Measurements from ENCODE around the gene SPRY1.

Gene SPRY1

DNA sequence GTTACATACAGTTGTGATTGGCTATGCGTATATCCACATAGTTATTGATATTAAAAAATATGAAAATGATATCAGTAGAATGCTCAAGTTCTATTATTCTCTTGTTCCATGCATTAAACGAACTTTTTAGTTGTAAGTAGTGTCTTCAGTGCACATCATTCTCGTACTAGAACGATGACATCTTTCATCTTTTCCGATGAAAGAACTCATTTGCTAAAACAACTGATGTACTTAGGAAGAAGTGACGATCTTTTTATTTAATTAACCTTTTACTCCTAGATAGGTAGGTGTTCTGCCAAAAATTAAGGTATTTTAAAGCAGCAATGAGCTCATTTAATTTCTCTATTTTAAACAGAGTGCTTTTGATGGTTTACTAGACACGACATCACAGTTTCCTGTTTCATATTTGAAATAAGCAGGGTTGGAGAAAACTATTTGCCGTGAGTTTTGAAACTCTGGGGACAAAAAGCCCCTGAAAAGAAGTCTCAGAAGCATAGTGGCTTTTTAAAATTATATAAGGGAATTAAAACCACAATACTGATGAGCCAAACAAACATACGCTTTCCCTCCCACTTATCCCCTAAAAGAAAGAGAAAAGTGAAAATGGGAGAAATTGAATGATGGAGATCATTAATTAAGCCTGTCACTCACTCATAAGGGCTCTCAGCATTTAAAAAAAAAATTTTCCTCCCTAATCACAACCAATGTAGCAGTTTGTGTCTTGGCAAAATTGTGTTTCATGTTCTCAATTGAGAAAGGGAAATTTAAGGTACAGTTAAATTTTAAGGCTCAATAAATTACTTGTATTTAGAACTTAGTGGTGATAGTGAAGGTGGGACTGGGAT, 25.6 kb downstream of the SPRY1 start:
- Mint-ChIP-seq H3K27me3 (no peaks in the 10 kb centered on the region), H3K9me3 (no peaks in the 10 kb centered on the region), H3K4me1 (ENCODE audit: low read depth in 2 of 2) (peaks cover 6 to 14% of the 10 kb centered on the region in 2 donors), H3K27ac (peak overlapping the region; percentile 94 to 95), H3K4me3 (peak overlapping the region; percentile 78 to 79), H3K36me3 (ENCODE audit: insufficient read depth) (no peaks in the 10 kb centered on the region)
- ATAC-seq (replicated peaks) (peak; percentile 55), DNase-seq (no peak)

DNA sequence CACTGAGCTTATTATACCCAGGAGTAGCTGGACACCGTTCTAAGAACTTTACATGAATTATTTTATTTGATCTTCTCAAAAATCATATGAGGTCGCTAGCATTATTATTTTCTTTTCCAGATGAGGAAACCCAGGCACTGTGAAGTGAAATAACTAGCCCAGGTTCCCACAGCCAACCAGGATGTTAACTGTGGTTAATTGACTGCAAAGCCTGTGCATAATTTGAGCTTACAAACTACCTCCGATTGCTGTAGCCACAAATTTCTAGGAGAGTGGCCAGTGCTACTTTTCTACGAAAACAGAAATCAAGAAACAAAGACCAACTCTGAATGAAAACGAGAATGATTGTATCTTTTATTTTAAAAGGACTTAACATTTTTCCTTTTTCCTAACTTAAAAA, 27.2 kb downstream of the SPRY1 start:
- H3K4me1 Mint-ChIP-seq (ENCODE audit: low read depth in 2 of 2) = peaks cover 0 to 8% of the 10 kb centered on the region in 2 donors
- H3K27me3 Mint-ChIP-seq = peaks cover 0 to 5% of the 10 kb centered on the region in 2 donors
- H3K36me3 Mint-ChIP-seq (ENCODE audit: insufficient read depth) = peaks cover 2% of the 10 kb centered on the region
- peak overlapping the region in 1 of 2 donors; percentile 30 for H3K4me3 Mint-ChIP-seq
- ATAC-seq (replicated peaks) (no peak), DNase-seq (no peak)
- H3K27ac Mint-ChIP-seq = no peak overlapping the region
- no peaks in the 10 kb centered on the region for H3K9me3 Mint-ChIP-seq

GRCh38 chr4:123427951-123428350, 31.4 kb downstream of the SPRY1 start:
- no peak for DNase-seq
- no peak overlapping the region for H3K27ac Mint-ChIP-seq
- H3K9me3 Mint-ChIP-seq = no peaks in the 10 kb centered on the region
- peaks cover 2% of the 10 kb centered on the region for H3K36me3 Mint-ChIP-seq (ENCODE audit: insufficient read depth)
- H3K4me3 Mint-ChIP-seq = no peak overlapping the region
- ATAC-seq (replicated peaks) = no peak
- no peaks in the 10 kb centered on the region for H3K4me1 Mint-ChIP-seq (ENCODE audit: low read depth in 2 of 2)
- H3K27me3 Mint-ChIP-seq = peaks cover 0 to 5% of the 10 kb centered on the region in 2 donors

- DNase-seq (no peak), ATAC-seq (replicated peaks) (no peak)
- peaks cover 8 to 10% of the 10 kb centered on the region in 2 donors for H3K27me3 Mint-ChIP-seq
- no peaks in the 10 kb centered on the region for H3K9me3 Mint-ChIP-seq
- peaks cover 2% of the 10 kb centered on the region for H3K36me3 Mint-ChIP-seq (ENCODE audit: insufficient read depth)
- H3K4me3 Mint-ChIP-seq = no peak overlapping the region
- no peaks in the 10 kb centered on the region for H3K4me1 Mint-ChIP-seq (ENCODE audit: low read depth in 2 of 2)
- no peak overlapping the region for H3K27ac Mint-ChIP-seq
These were observed 33.4 kb downstream of the SPRY1 start for GRCh38 chr4:123430031-123430430.

DNA sequence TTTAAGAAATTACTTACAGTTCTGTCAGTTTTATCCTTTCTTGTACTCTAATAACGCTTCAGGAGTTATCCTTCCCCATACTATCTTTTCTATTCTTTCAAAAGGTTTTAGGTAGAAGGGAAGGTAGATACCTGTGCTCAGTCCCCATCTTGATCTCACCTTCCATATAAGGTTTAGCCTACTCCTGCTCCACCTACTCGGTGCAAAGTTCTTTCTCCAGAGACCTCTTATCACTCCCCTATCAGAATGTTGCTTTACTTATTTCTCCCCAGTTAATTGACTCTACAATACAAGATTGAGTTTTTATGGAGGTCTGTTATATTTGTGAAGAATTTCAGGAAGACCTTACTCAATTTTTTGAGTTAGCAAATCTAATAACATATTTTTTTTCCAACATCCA, 33.9 kb downstream of the SPRY1 start:
- Mint-ChIP-seq H3K27ac (no peak overlapping the region), H3K9me3 (no peaks in the 10 kb centered on the region), H3K27me3 (peaks cover 8 to 10% of the 10 kb centered on the region in 2 donors), H3K36me3 (ENCODE audit: insufficient read depth) (peaks cover 2% of the 10 kb centered on the region), H3K4me3 (no peak overlapping the region), H3K4me1 (ENCODE audit: low read depth in 2 of 2) (no peaks in the 10 kb centered on the region)
- DNase-seq = no peak
- ATAC-seq (replicated peaks) = no peak

DNA sequence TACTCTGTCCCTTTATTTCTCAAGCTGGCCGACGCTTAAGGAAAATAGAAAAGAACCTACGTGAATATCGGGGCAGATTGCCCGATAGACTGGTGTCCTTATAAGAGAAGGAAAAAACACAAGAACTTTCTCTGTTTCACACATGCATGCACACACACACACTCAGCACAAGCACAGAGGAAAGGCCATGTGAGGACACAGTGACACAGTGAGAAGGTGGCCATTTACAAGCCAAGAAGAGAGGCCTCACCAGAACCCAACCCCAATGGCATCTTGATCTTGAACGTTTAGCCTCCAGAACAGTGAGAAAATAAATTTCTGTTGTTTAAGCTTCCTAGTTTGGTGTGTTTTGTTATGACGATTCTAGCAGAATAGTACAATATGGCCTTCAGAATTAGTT, 37.0 kb downstream of the SPRY1 start:
- DNase-seq = no peak
- Mint-ChIP-seq H3K9me3 (no peaks in the 10 kb centered on the region), H3K27me3 (peaks cover 7 to 8% of the 10 kb centered on the region in 2 donors), H3K4me1 (ENCODE audit: low read depth in 2 of 2) (no peaks in the 10 kb centered on the region), H3K4me3 (no peak overlapping the region), H3K36me3 (ENCODE audit: insufficient read depth) (no peaks in the 10 kb centered on the region), H3K27ac (no peak overlapping the region)
- no peak for ATAC-seq (replicated peaks)

GRCh38 chr4:123433976-123434375, 37.4 kb downstream of the SPRY1 start:
- DNase-seq (no peak), ATAC-seq (replicated peaks) (no peak)
- no peaks in the 10 kb centered on the region for H3K4me1 Mint-ChIP-seq (ENCODE audit: low read depth in 2 of 2)
- H3K4me3 Mint-ChIP-seq = no peak overlapping the region
- H3K27me3 Mint-ChIP-seq = peaks cover 6 to 8% of the 10 kb centered on the region in 2 donors
- no peaks in the 10 kb centered on the region for H3K9me3 Mint-ChIP-seq
- no peaks in the 10 kb centered on the region for H3K36me3 Mint-ChIP-seq (ENCODE audit: insufficient read depth)
- H3K27ac Mint-ChIP-seq = no peak overlapping the region

DNA sequence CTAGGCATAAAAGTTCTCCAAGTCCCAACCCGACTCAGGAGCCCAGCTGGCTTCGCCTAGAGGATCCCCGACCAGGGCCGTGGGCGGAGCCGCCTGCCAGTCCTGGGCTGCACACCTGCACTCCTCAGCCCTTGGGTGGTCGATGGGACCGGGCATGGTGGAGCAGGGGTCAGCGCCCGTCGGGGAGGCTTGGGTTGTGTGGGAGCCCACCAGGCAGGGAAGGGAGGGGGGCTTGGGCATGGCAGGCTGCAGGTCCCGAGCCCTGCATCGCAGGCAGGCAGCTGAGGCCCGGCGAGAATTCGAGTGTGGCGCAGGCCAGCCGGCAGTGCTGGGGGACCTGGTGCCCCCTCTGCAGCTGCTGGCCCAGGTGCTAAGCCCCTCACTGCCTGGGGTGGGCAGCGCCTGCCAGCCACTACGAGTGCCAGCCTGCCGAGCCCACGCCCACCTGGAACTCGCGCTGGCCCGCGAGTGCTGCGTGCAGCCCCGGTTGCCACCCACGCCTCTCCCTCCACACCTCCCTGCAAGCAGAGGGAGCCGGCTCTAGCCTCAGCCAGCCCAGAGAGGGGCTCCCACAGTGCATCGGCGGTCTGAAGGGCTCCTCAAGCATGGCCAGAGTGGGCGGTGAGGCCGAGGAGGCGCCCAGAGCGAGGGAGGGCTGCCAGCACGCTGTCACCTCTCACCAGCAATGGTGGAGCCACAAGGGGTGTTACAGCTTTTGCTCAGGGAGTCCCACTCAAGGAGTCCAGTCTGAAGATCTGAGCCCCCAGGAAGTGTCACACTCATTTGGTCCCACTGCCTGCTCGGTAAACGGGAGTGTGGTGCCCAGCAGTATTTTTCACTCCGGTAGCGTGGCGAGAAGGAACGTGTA, 38.9 kb downstream of the SPRY1 start:
- Mint-ChIP-seq H3K9me3 (no peaks in the 10 kb centered on the region), H3K4me1 (ENCODE audit: low read depth in 2 of 2) (no peaks in the 10 kb centered on the region), H3K4me3 (no peak overlapping the region), H3K27ac (no peak overlapping the region), H3K36me3 (ENCODE audit: insufficient read depth) (peaks cover 3% of the 10 kb centered on the region), H3K27me3 (peaks cover 6 to 8% of the 10 kb centered on the region in 2 donors)
- ATAC-seq (replicated peaks) = no peak
- no peak for DNase-seq

- no peak for DNase-seq
- Mint-ChIP-seq H3K27me3 (peaks cover 6 to 8% of the 10 kb centered on the region in 2 donors), H3K36me3 (ENCODE audit: insufficient read depth) (peaks cover 3% of the 10 kb centered on the region), H3K27ac (no peak overlapping the region), H3K9me3 (no peaks in the 10 kb centered on the region), H3K4me1 (ENCODE audit: low read depth in 2 of 2) (no peaks in the 10 kb centered on the region), H3K4me3 (no peak overlapping the region)
- ATAC-seq (replicated peaks) = no peak
These were observed 41.4 kb downstream of the SPRY1 start for GRCh38 chr4:123438031-123438430.

GRCh38 chr4:123443401-123444289, 47.0 kb downstream of the SPRY1 start:
- peak overlapping the region; percentile 39 to 61 for H3K4me3 Mint-ChIP-seq
- no peaks in the 10 kb centered on the region for H3K9me3 Mint-ChIP-seq
- peaks cover 7% of the 10 kb centered on the region for H3K36me3 Mint-ChIP-seq (ENCODE audit: insufficient read depth)
- H3K27ac Mint-ChIP-seq = peak overlapping the region in 1 of 2 donors; percentile 44
- H3K27me3 Mint-ChIP-seq = no peaks in the 10 kb centered on the region
- H3K4me1 Mint-ChIP-seq (ENCODE audit: low read depth in 2 of 2) = peaks cover 9 to 13% of the 10 kb centered on the region in 2 donors
- ATAC-seq (replicated peaks) = peak; percentile 56
- DNase-seq = no peak

- Mint-ChIP-seq H3K9me3 (no peaks in the 10 kb centered on the region), H3K4me1 (ENCODE audit: low read depth in 2 of 2) (peaks cover 10 to 13% of the 10 kb centered on the region in 2 donors), H3K27ac (peak overlapping the region in 1 of 2 donors; percentile 44), H3K27me3 (no peaks in the 10 kb centered on the region), H3K36me3 (ENCODE audit: insufficient read depth) (peaks cover 7% of the 10 kb centered on the region), H3K4me3 (peak overlapping the region; percentile 39 to 61)
- peak; percentile 89 for ATAC-seq (replicated peaks)
- peak in 2 of 3 experiments; percentile 18 for DNase-seq
These were observed 47.7 kb downstream of the SPRY1 start for GRCh38 chr4:123444290-123444731.

DNA sequence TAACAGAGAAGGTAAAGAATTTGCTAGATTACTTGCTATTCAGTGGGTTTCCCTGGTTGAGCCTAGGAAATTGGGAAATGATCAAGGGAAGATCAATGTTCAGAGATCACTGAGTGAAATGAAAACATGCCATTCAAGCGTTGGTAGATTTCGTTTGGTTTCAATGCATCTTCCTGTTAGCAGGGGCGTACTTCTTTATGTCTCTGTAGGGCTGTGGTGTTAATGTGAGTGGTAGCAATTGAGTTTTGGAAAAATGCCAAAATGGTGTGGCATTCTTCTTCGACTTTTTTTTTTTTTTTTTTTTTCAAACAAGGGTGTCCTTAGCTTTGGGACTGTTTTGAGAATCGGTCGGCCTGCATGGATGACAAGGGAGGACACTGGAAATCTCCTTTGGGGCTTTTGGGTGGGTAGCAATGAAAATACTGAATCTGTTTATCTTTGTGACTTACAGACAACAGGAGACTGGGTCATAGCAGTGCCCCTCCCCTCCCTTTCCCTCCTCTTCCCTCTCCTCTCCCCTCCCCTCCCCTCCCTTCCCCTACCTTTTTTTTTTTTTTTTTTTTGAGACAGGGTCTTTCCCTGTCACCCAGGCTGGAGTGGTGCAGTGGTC, 50.4 kb downstream of the SPRY1 start:
- ATAC-seq (replicated peaks) (no peak), DNase-seq (no peak)
- Mint-ChIP-seq H3K9me3 (no peaks in the 10 kb centered on the region), H3K36me3 (ENCODE audit: insufficient read depth) (peaks cover 4% of the 10 kb centered on the region), H3K27me3 (no peaks in the 10 kb centered on the region), H3K27ac (no peak overlapping the region), H3K4me3 (no peak overlapping the region), H3K4me1 (ENCODE audit: low read depth in 2 of 2) (peaks cover 13 to 19% of the 10 kb centered on the region in 2 donors)

Measured in effector memory CD8-positive, alpha-beta T cell (primary cell).